Liver (tissue), 3 donors: ENCODE measurements around the gene FILIP1L.

Experiments
- FOXA1 ChIP-seq: IDR thresholded peaks from 2 replicates; pipeline ENCODE4 v1.6.1; 2016; ENCODE audit warnings: antibody characterized with exemption
- GABPA ChIP-seq, 2 donors: IDR thresholded peaks in 1 of 2; conservative IDR thresholded peaks in 1 of 2; 2 replicates each; pipeline ENCODE4 v1.6.1; 2016; ENCODE audit warnings: antibody characterized with exemption in 2 of 2, mild to moderate bottlenecking in 1 of 2, moderate library complexity in 1 of 2
- RAD21 ChIP-seq, 2 donors: IDR thresholded peaks; 2 replicates each; pipeline ENCODE4 v1.6.1; 2016; ENCODE audit warnings: antibody characterized with exemption in 2 of 2, mild to moderate bottlenecking in 2 of 2
- TAF1 ChIP-seq: conservative IDR thresholded peaks from 2 replicates; pipeline ENCODE4 v1.6.1; 2016; ENCODE audit warnings: antibody characterized with exemption, mild to moderate bottlenecking
- YY1 ChIP-seq: IDR thresholded peaks from 2 replicates; pipeline ENCODE4 v1.6.1; 2016; ENCODE audit warnings: antibody characterized with exemption, mild to moderate bottlenecking
- TF ChIP-seq, protein P1 (sequence below): fragments of 150-350 bp; IDR thresholded peaks from 2 replicates; pipeline ENCODE4 v1.5.1; 2017; ENCODE audit warnings: improper control_type of control experiment, low read depth, low read length; ENCODE audit not compliant: missing input control
- TF ChIP-seq, protein P2 (sequence below): IDR thresholded peaks from 2 replicates; pipeline ENCODE4 v1.6.1; 2016; ENCODE audit warnings: antibody characterized with exemption, mild to moderate bottlenecking
- TF ChIP-seq, protein P3 (sequence below): IDR thresholded peaks from 2 replicates; pipeline ENCODE4 v1.6.1; 2016; ENCODE audit warnings: antibody characterized with exemption
- donor health status: healthy.
- donor health status: healthy.

DNA sequence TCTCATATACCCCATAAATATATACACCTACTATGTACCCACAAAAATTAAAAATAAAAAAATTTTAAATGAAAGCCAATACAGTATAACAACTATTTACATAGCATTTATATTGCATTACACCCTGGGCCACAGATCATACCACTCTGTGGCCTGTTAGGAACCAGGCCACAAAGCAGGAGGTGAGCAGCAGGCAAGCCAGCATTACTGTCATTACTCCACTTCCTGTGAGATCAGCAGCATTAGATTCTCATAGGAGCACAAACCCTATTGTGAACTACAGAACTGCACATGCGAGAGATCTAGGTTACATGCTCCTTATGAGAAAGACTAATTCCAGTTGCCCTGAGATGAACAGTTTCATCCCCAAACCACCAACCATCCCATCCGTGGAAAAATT is 17.4 kb downstream of the FILIP1L start:
- TF ChIP-seq RAD21 (IDR thresholded peaks at IDR 0.05) (no peak), YY1 (no peak), FOXA1 (no peak), GABPA (IDR thresholded peaks at IDR 0.05 in 1 of 2, conservative IDR thresholded peaks at IDR 0.05 in 1 of 2) (no peak), TAF1 (no peak)
- TF ChIP-seq, protein P1, sequence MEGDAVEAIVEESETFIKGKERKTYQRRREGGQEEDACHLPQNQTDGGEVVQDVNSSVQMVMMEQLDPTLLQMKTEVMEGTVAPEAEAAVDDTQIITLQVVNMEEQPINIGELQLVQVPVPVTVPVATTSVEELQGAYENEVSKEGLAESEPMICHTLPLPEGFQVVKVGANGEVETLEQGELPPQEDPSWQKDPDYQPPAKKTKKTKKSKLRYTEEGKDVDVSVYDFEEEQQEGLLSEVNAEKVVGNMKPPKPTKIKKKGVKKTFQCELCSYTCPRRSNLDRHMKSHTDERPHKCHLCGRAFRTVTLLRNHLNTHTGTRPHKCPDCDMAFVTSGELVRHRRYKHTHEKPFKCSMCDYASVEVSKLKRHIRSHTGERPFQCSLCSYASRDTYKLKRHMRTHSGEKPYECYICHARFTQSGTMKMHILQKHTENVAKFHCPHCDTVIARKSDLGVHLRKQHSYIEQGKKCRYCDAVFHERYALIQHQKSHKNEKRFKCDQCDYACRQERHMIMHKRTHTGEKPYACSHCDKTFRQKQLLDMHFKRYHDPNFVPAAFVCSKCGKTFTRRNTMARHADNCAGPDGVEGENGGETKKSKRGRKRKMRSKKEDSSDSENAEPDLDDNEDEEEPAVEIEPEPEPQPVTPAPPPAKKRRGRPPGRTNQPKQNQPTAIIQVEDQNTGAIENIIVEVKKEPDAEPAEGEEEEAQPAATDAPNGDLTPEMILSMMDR: no peak
- TF ChIP-seq, protein P2, sequence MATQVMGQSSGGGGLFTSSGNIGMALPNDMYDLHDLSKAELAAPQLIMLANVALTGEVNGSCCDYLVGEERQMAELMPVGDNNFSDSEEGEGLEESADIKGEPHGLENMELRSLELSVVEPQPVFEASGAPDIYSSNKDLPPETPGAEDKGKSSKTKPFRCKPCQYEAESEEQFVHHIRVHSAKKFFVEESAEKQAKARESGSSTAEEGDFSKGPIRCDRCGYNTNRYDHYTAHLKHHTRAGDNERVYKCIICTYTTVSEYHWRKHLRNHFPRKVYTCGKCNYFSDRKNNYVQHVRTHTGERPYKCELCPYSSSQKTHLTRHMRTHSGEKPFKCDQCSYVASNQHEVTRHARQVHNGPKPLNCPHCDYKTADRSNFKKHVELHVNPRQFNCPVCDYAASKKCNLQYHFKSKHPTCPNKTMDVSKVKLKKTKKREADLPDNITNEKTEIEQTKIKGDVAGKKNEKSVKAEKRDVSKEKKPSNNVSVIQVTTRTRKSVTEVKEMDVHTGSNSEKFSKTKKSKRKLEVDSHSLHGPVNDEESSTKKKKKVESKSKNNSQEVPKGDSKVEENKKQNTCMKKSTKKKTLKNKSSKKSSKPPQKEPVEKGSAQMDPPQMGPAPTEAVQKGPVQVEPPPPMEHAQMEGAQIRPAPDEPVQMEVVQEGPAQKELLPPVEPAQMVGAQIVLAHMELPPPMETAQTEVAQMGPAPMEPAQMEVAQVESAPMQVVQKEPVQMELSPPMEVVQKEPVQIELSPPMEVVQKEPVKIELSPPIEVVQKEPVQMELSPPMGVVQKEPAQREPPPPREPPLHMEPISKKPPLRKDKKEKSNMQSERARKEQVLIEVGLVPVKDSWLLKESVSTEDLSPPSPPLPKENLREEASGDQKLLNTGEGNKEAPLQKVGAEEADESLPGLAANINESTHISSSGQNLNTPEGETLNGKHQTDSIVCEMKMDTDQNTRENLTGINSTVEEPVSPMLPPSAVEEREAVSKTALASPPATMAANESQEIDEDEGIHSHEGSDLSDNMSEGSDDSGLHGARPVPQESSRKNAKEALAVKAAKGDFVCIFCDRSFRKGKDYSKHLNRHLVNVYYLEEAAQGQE: no peak
- TF ChIP-seq, protein P3, sequence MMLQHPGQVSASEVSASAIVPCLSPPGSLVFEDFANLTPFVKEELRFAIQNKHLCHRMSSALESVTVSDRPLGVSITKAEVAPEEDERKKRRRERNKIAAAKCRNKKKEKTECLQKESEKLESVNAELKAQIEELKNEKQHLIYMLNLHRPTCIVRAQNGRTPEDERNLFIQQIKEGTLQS: no peak
